NCI-H1417 (cell line): ENCODE measurements around the gene NSRP1.
"Not testable (repeated sequence)": the region's sequence is repeated elsewhere in the genome, so short reads cannot be mapped to it uniquely, and the experiment has no call there.

Source experiments
- DNase-seq, 3 experiments: peaks; one replicate each; lab custom pipeline; 2025; lab: John Stamatoyannopoulos, UW

NSRP1 gene

GRCh38 chr17:30187573-30187972 is 71.0 kb downstream of the NSRP1 start:
- no peak for DNase-seq

GRCh38 chr17:30188211-30188939 is 71.8 kb downstream of the NSRP1 start:
- DNase-seq = no peak

GRCh38 chr17:30191072-30191471 is 74.5 kb downstream of the NSRP1 start:
- DNase-seq = no peak

- DNase-seq = no peak
Observed at GRCh38 chr17:30196504-30196903, 79.9 kb downstream of the NSRP1 start.

- no peak for DNase-seq
Observed at GRCh38 chr17:30197416-30197815, 80.8 kb downstream of the NSRP1 start.

GRCh38 chr17:30199600-30199999 is 83.0 kb downstream of the NSRP1 start:
- no peak for DNase-seq

GRCh38 chr17:30200106-30200505 is 83.5 kb downstream of the NSRP1 start:
- no peak for DNase-seq

GRCh38 chr17:30200656-30201055 is 84.0 kb downstream of the NSRP1 start:
- not testable (repeated sequence) for DNase-seq

GRCh38 chr17:30203471-30203981 is 86.9 kb downstream of the NSRP1 start:
- DNase-seq = no peak

GRCh38 chr17:30207655-30208054 is 91.0 kb downstream of the NSRP1 start:
- DNase-seq = no peak

GRCh38 chr17:30208214-30208613 is 91.6 kb downstream of the NSRP1 start:
- DNase-seq = no peak

- no peak for DNase-seq
Observed at GRCh38 chr17:30209930-30210329, 93.3 kb downstream of the NSRP1 start.

GRCh38 chr17:30210366-30210765 is 93.8 kb downstream of the NSRP1 start:
- DNase-seq = no peak

GRCh38 chr17:30210901-30211300 is 94.3 kb downstream of the NSRP1 start:
- no peak for DNase-seq

GRCh38 chr17:30211371-30211770 is 94.8 kb downstream of the NSRP1 start:
- no peak for DNase-seq

GRCh38 chr17:30212750-30213149 is 96.1 kb downstream of the NSRP1 start:
- DNase-seq = no peak

GRCh38 chr17:30217054-30217453 is 100.4 kb downstream of the NSRP1 start:
- no peak for DNase-seq

GRCh38 chr17:30217746-30218245 is 101.2 kb downstream of the NSRP1 start:
- no peak for DNase-seq

- no peak for DNase-seq
Observed at GRCh38 chr17:30218799-30219198, 102.2 kb downstream of the NSRP1 start.

GRCh38 chr17:30219315-30219714 is 102.7 kb downstream of the NSRP1 start:
- no peak for DNase-seq

GRCh38 chr17:30219833-30220232 is 103.2 kb downstream of the NSRP1 start:
- no peak for DNase-seq

- no peak for DNase-seq
Observed at GRCh38 chr17:30220414-30220813, 103.8 kb downstream of the NSRP1 start.

GRCh38 chr17:30221346-30221745 is 104.7 kb downstream of the NSRP1 start:
- no peak for DNase-seq

- DNase-seq = no peak
Observed at GRCh38 chr17:30222251-30222650, 105.6 kb downstream of the NSRP1 start.
